GM21723 (cell line): ENCODE results near the gene KCNN4.
"Not testable (repeated sequence)": the region's sequence is repeated elsewhere in the genome, so short reads cannot be mapped to it uniquely, and the experiment has no call there.

ENCODE experiments used
- ATAC-seq: cut with Tn5 transposase; IDR thresholded peaks from one replicate; pipeline ENCODE4 v1.9.1; 2021; ENCODE audit warnings: mild to moderate bottlenecking, moderate library complexity; ENCODE audit not compliant: unreplicated experiment

KCNN4 gene

GRCh38 chr19:43780706-43781525, at the start of gene KCNN4:
Gene KCNN4 (minus strand): TSS chr19:43780973. CDS start chr19:43780861, 112 bp downstream.
- no peak for ATAC-seq

GRCh38 chr19:43826787-43827754, 46.3 kb upstream of the KCNN4 start, which contains the start of gene ZNF283:
Gene ZNF283 (plus strand): TSS chr19:43827321. CDS start chr19:43833505, 6,184 bp downstream.
- ATAC-seq = peak; percentile 89

GRCh38 chr19:43824572-43824971, 43.8 kb upstream of the KCNN4 start:
- ATAC-seq = not testable (repeated sequence)

- not testable (repeated sequence) for ATAC-seq
Measured at GRCh38 chr19:43823856-43824255, 43.1 kb upstream of the KCNN4 start.

GRCh38 chr19:43820884-43821215, 40.1 kb upstream of the KCNN4 start:
- no peak for ATAC-seq

GRCh38 chr19:43820098-43820883, 39.5 kb upstream of the KCNN4 start:
- no peak for ATAC-seq

GRCh38 chr19:43818500-43818899, 37.7 kb upstream of the KCNN4 start:
- no peak for ATAC-seq

- ATAC-seq = not testable (repeated sequence)
Measured at GRCh38 chr19:43817454-43817853, 36.7 kb upstream of the KCNN4 start.

- ATAC-seq = no peak
Measured at GRCh38 chr19:43814663-43815352, 34.0 kb upstream of the KCNN4 start.

GRCh38 chr19:43812688-43813087, 31.9 kb upstream of the KCNN4 start:
- ATAC-seq = no peak

GRCh38 chr19:43812259-43812658, 31.5 kb upstream of the KCNN4 start:
- ATAC-seq = no peak

GRCh38 chr19:43811837-43812236, 31.1 kb upstream of the KCNN4 start:
- ATAC-seq = no peak

- no peak for ATAC-seq
Measured at GRCh38 chr19:43809762-43810696, 29.3 kb upstream of the KCNN4 start.

- no peak for ATAC-seq
Measured at GRCh38 chr19:43807651-43808050, 26.9 kb upstream of the KCNN4 start.

GRCh38 chr19:43806848-43807247, 26.1 kb upstream of the KCNN4 start:
- no peak for ATAC-seq

- ATAC-seq = not testable (repeated sequence)
Measured at GRCh38 chr19:43806401-43806800, 25.6 kb upstream of the KCNN4 start.

GRCh38 chr19:43804432-43804831, 23.7 kb upstream of the KCNN4 start:
- ATAC-seq = no peak

GRCh38 chr19:43802216-43802951, 21.6 kb upstream of the KCNN4 start, which contains the start of gene LYPD5:
Gene LYPD5 (minus strand): TSS chr19:43802447. CDS start chr19:43802380, 67 bp downstream.
- no peak for ATAC-seq
